GM12878 (cell line): ENCODE data around the gene FMN2. TPM values are rescaled to one million over a fixed set of nuclear protein-coding genes. Genes with fewer than 3 reads are reported as not detected.

Source experiments
- ATAC-seq: fragments of 200-7000 bp; cut with Tn5 transposase; 3 replicates; pipeline ENCODE4 v1.9.1; 2020; ENCODE audit warnings: mild to moderate bottlenecking, moderate library complexity
- BruUV-seq: library from RNA; stranded (reverse); fragments of 400-500 nt; replicated peaks from 2 replicates; lab custom pipeline; 2021; lab: Mats Ljungman, UMichigan
- CTCF ChIA-PET: fragments of 300-600 bp; sonication (Branson Sonifier 250); formaldehyde crosslinking; extraction: SDS; loops from one replicate; lab custom pipeline; 2021; ENCODE audit warnings: inconsistent platforms; lab: Yijun Ruan, JAX
- POLR2A ChIA-PET: fragments of 350-600 bp; formaldehyde crosslinking; extraction: SDS; loops from one replicate; lab custom pipeline; 2021; ENCODE audit warnings: inconsistent platforms; lab: Charles Lee
- RAD21 ChIA-PET: fragments of 300-600 bp; sonication (Branson Sonifier 250); formaldehyde crosslinking; loops from one replicate; lab custom pipeline; 2023; ENCODE audit warnings: antibody characterized with exemption; ENCODE audit not compliant: unreplicated experiment; lab: Charles Lee
- SMC1A ChIA-PET: fragments of 300-600 bp; sonication (Branson Sonifier 250); formaldehyde crosslinking; loops from one replicate; lab custom pipeline; 2023; ENCODE audit not compliant: unreplicated experiment, uncharacterized antibody; lab: Charles Lee
- DNase-seq: peaks from one replicate; pipeline ENCODE4 v3.0.0-alpha.2; 2011; ENCODE audit warnings: low read depth, low spot score
- FAIRE-seq: peaks from 3 replicates; lab custom pipeline; 2011; peaks lifted over from hg19 to GRCh38; lab: Jason Lieb, UNC
- H2AFZ ChIP-seq: 2 replicates; pipeline ENCODE4 v1.6.0; 2011; ENCODE audit warnings: low read depth, low read length, control low read depth; ENCODE audit not compliant: control insufficient read depth
- H3K27ac ChIP-seq: 2 replicates; pipeline ENCODE4 v1.5.1; 2011; ENCODE audit warnings: control low read depth; ENCODE audit not compliant: control insufficient read depth, insufficient read depth
- H3K27me3 ChIP-seq, 2 experiments: replicated peaks in 1 of 2; 2 replicates each; pipeline versions ENCODE4 v1.6.0 to v1.6.1; 2011; ENCODE audit warnings: low read length in 1 of 2; ENCODE audit not compliant: control insufficient read depth in 2 of 2, insufficient read depth in 2 of 2
- H3K36me3 ChIP-seq, 2 experiments: 2 replicates each; pipeline ENCODE4 v1.5.1; 2011; ENCODE audit warnings: low read length in 1 of 2; ENCODE audit not compliant: control insufficient read depth in 2 of 2, insufficient read depth in 2 of 2
- H3K4me1 ChIP-seq: 2 replicates; pipeline ENCODE4 v1.6.1; 2011; ENCODE audit warnings: mild to moderate bottlenecking, low read length, moderate library complexity, mixed read lengths; ENCODE audit not compliant: control insufficient read depth, insufficient read depth
- H3K4me2 ChIP-seq: 2 replicates; pipeline ENCODE4 v1.6.0; 2011; ENCODE audit warnings: control low read depth; ENCODE audit not compliant: control insufficient read depth, insufficient read depth
- H3K4me3 ChIP-seq: fragments of 200-600 bp; sonication (generic); 2 replicates; pipeline ENCODE4 v1.5.1; 2016
- H3K79me2 ChIP-seq: 2 replicates; pipeline ENCODE4 v1.6.0; 2011; ENCODE audit warnings: low read length; ENCODE audit not compliant: control insufficient read depth, insufficient read depth
- H3K9ac ChIP-seq: 2 replicates; pipeline ENCODE4 v1.8.0; 2011; ENCODE audit warnings: low read length, control low read depth, mixed read lengths; ENCODE audit not compliant: control insufficient read depth, insufficient read depth
- H3K9me3 ChIP-seq: replicated peaks from 3 replicates; pipeline ENCODE4 v1.5.1; 2011; ENCODE audit warnings: mild to moderate bottlenecking, low read length; ENCODE audit not compliant: control insufficient read depth, insufficient read depth
- H4K20me1 ChIP-seq: 2 replicates; pipeline ENCODE4 v1.6.0; 2011; ENCODE audit not compliant: control insufficient read depth, insufficient read depth
- IKZF1 ChIP-seq: fragments of 450-650 bp; conservative IDR thresholded peaks from 2 replicates; pipeline ENCODE4 v1.6.1; 2017; ENCODE audit warnings: antibody characterized with exemption, mild to moderate bottlenecking
- IRF3 ChIP-seq: fragments of 450-650 bp; IDR thresholded peaks from 2 replicates; pipeline ENCODE4 v1.6.1; 2014; ENCODE audit warnings: mild to moderate bottlenecking
- SUZ12 ChIP-seq: fragments of 200-600 bp; sonication (generic); IDR thresholded peaks from one replicate; pipeline ENCODE4 v1.6.1; 2018; ENCODE audit warnings: antibody characterized with exemption, mild to moderate bottlenecking; ENCODE audit not compliant: unreplicated experiment
- TCF7 ChIP-seq: IDR thresholded peaks from 2 replicates; pipeline ENCODE4 v1.6.1; 2014; ENCODE audit warnings: antibody characterized with exemption, borderline replicate concordance
- WGBS: methylation state at CpG from one replicate; pipeline ENCODE4 v1.1.6; 2016; ENCODE audit warnings: low lambda C conversion rate; ENCODE audit not compliant: insufficient replicate concordance, insufficient coverage; ENCODE audit errors: missing lambda C conversion rate; 5-methylcytosine and 5-hydroxymethylcytosine counted together
- in situ Hi-C: fragments of 300-500 bp; cut with MboI; formaldehyde crosslinking; loops from 9 replicates; pipeline ENCODE4 v1.14.3; 2018; ENCODE audit warnings: mixed read lengths
- intact Hi-C: fragments of 100-400 bp; cut with micrococcal nuclease; formaldehyde crosslinking; loops from one replicate; pipeline ENCODE4 v1.14.2; 2022; ENCODE audit not compliant: unreplicated experiment
- polyA plus RNA-seq, 11 experiments: library from polyadenylated mRNA; depleted of rRNA in 4 of 11; unstranded in 6 of 11; stranded (reverse) in 5 of 11; fragments of >200 nt; fragmentation: Nextera tagmentation in 4 of 11; fragmentation: Illumina TruSeq in 1 of 11; extraction: Ambion mirVana in 4 of 11; extraction: Trizol in 1 of 11; gene quantifications; 1 replicate in 1 of 11; 2 replicates in 10 of 11; pipeline versions ENCODE4 v1.2.1 to v1.2.3, GENCODE V29; 2011 to 2016; ENCODE audit warnings: inconsistent platforms in 2 of 11, missing spikeins in 2 of 11, low read depth in 1 of 11
- total RNA-seq, 4 experiments: library from RNA; depleted of rRNA in 3 of 4; stranded (reverse); fragments of >200 nt in 3 of 4; fragmentation: Illumina TruSeq in 1 of 4; extraction: Trizol in 1 of 4; gene quantifications; 2 replicates each; pipeline versions ENCODE4 v1.2.1 to v1.2.3, GENCODE V29; 2013 to 2021

The FMN2 gene
- total and polyA plus RNA-seq, 10 of the 15 experiments (the other 5 are each of a cell fraction or from before 2014, with no cell fraction given) = 0.60 TPM; not detected in 9

- ChIA-PET POLR2A (interaction anchor here (1.0 to 1.5 kb wide), 3 partner anchors 9 to 108 kb away, joined by 3 read pairs; no protein-coding TSS in a partner anchor), RAD21 (interaction anchor here (1.4 to 3.7 kb wide), 3 partner anchors 9 to 143 kb away, joined by 3 to 16 read pairs (median 12); no protein-coding TSS in a partner anchor), CTCF (interaction anchor here (0.9 to 3.0 kb wide), 3 partner anchors 9 to 133 kb away, joined by 3 to 10 read pairs (median 3); no protein-coding TSS in a partner anchor), SMC1A (interaction anchor here (1.0 to 3.6 kb wide), 7 partner anchors 8 to 142 kb away, joined by 3 to 20 read pairs (median 6); no protein-coding TSS in a partner anchor)
- DNase-seq (no peak), ATAC-seq (peak; percentile 48), FAIRE-seq (no peak)
- TF ChIP-seq TCF7 = no peak
- in situ Hi-C loops = no loop called here
- 9% methylated on average over 2 of the region's 2 CpGs for WGBS
- H3K79me2 ChIP-seq = no peaks in the 10 kb centered on the region
- H3K4me3 ChIP-seq = no peak overlapping the region
- H3K4me2 ChIP-seq = no peak overlapping the region
- no peak overlapping the region for H2AFZ ChIP-seq
- no peaks in the 10 kb centered on the region for H4K20me1 ChIP-seq
- no peaks in the 10 kb centered on the region for H3K36me3 ChIP-seq
- H3K9me3 ChIP-seq = no peaks in the 10 kb centered on the region
- no peaks in the 10 kb centered on the region for H3K4me1 ChIP-seq
- no TSS peak for BruUV-seq
- intact Hi-C loops = no loop called here
- no peak overlapping the region for H3K9ac ChIP-seq
- no peak overlapping the region for H3K27ac ChIP-seq
- H3K27me3 ChIP-seq = no peaks in the 10 kb centered on the region
Observed at GRCh38 chr1:240464099-240464498, 372.4 kb downstream of the FMN2 start.

- intact Hi-C loops = no loop called here
- no TSS peak for BruUV-seq
- TF ChIP-seq SUZ12 (no peak), IKZF1 (peak; percentile 36; the same call in 1 of the 2 replicates), IRF3 (no peak)
- H3K9me3 ChIP-seq = no peaks in the 10 kb centered on the region
- H3K4me3 ChIP-seq = no peak overlapping the region
- H3K36me3 ChIP-seq = no peaks in the 10 kb centered on the region
- no peak overlapping the region for H3K27ac ChIP-seq
- no peaks in the 10 kb centered on the region for H3K79me2 ChIP-seq
- H3K9ac ChIP-seq = no peak overlapping the region
- 19% methylated on average over 6 of the region's 6 CpGs for WGBS
- H3K27me3 ChIP-seq = no peaks in the 10 kb centered on the region
- FAIRE-seq = no peak
- RAD21 ChIA-PET = interaction anchor here (0.6 to 3.7 kb wide), 5 partner anchors 8 to 141 kb away, joined by 3 to 16 read pairs (median 4); no protein-coding TSS in a partner anchor
- CTCF ChIA-PET = interaction anchor here (0.9 to 3.0 kb wide), 3 partner anchors 8 to 141 kb away, joined by 3 to 10 read pairs (median 3); no protein-coding TSS in a partner anchor
- ATAC-seq = peak; percentile 43
- SMC1A ChIA-PET = interaction anchor here (0.8 to 3.6 kb wide), 9 partner anchors 9 to 143 kb away, joined by 3 to 20 read pairs (median 4); no protein-coding TSS in a partner anchor
- POLR2A ChIA-PET = interaction anchor here (0.7 kb wide), 1 partner anchor 33 kb away, joined by 3 read pairs; no protein-coding TSS in a partner anchor
- no peaks in the 10 kb centered on the region for H3K4me1 ChIP-seq
- H3K4me2 ChIP-seq = no peak overlapping the region
- DNase-seq = no peak
- H2AFZ ChIP-seq = no peak overlapping the region
- in situ Hi-C loops = no loop called here
- H4K20me1 ChIP-seq = no peaks in the 10 kb centered on the region
Observed at GRCh38 chr1:240465531-240465940, 373.9 kb downstream of the FMN2 start.
